H1 (cell line): ENCODE data around the gene HILPDA. TPM values are rescaled to one million over a fixed set of nuclear protein-coding genes. Genes with fewer than 3 reads are reported as not detected.

ENCODE experiments used
- CTCF ChIA-PET: fragments of 300-600 bp; sonication (Branson Sonifier 250); formaldehyde crosslinking; loops from one replicate; lab custom pipeline; 2021; ENCODE audit not compliant: partially characterized antibody; lab: Charles Lee
- POLR2A ChIA-PET: fragments of 300-600 bp; sonication (Branson Sonifier 250); formaldehyde crosslinking; loops from one replicate; lab custom pipeline; 2021; ENCODE audit warnings: inconsistent platforms; ENCODE audit not compliant: partially characterized antibody; lab: Charles Lee
- DNase-seq, 2 experiments: peaks; one replicate each; pipeline versions ENCODE4 v3.0.0 to v3.0.0-alpha.2; 2010 to 2022; ENCODE audit warnings: low spot score in 2 of 2, low read depth in 1 of 2, mixed read lengths in 1 of 2
- FAIRE-seq: peaks from 2 replicates; lab custom pipeline; 2011; peaks lifted over from hg19 to GRCh38; lab: Jason Lieb, UNC
- H2AFZ ChIP-seq: 2 replicates; pipeline ENCODE4 v1.8.1; 2012; ENCODE audit warnings: low read length, inconsistent platforms
- H2AK5ac ChIP-seq: 2 replicates; pipeline ENCODE4 v1.6.1; 2013; ENCODE audit warnings: low read depth, low read length
- H2BK120ac ChIP-seq: replicated peaks from 2 replicates; pipeline ENCODE3; 2013; ENCODE audit warnings: low read depth, low read length, inconsistent platforms
- H2BK12ac ChIP-seq: 2 replicates; pipeline ENCODE4 v1.6.1; 2013; ENCODE audit warnings: low read depth, low read length
- H2BK15ac ChIP-seq: 2 replicates; pipeline ENCODE4 v1.6.1; 2013; ENCODE audit warnings: low read length
- H2BK20ac ChIP-seq: 2 replicates; pipeline ENCODE4 v1.6.1; 2013; ENCODE audit warnings: low read length
- H2BK5ac ChIP-seq: 2 replicates; pipeline ENCODE4 v1.6.1; 2013; ENCODE audit warnings: low read depth, low read length
- H3K14ac ChIP-seq: 2 replicates; pipeline ENCODE4 v1.6.1; 2013; ENCODE audit warnings: inconsistent platforms; ENCODE audit not compliant: insufficient read length
- H3K18ac ChIP-seq: 2 replicates; pipeline ENCODE4 v1.6.1; 2013; ENCODE audit warnings: low read length; ENCODE audit errors: extremely low read depth
- H3K23ac ChIP-seq: 2 replicates; pipeline ENCODE4 v1.6.1; 2013; ENCODE audit warnings: inconsistent platforms; ENCODE audit not compliant: insufficient read length
- H3K23me2 ChIP-seq: 2 replicates; pipeline ENCODE4 v1.6.1; 2013; ENCODE audit warnings: low read depth, low read length
- H3K27ac ChIP-seq: 2 replicates; pipeline ENCODE4 v1.6.1; 2011; ENCODE audit warnings: low read depth, low read length, inconsistent platforms
- H3K27me3 ChIP-seq, 4 experiments: replicated peaks in 1 of 4; 1 replicate in 1 of 4; 2 replicates in 3 of 4; pipeline versions ENCODE4 v1.6.1 to v1.8.1; 2011 to 2013; ENCODE audit warnings: low read length in 3 of 4, mild to moderate bottlenecking in 3 of 4, inconsistent platforms in 2 of 4, mixed read lengths in 2 of 4, moderate library complexity in 1 of 4; ENCODE audit not compliant: control insufficient read depth in 3 of 4, insufficient read depth in 3 of 4; ENCODE audit errors: extremely low read depth in 1 of 4
- H3K36me3 ChIP-seq, 4 experiments: 2 replicates each; pipeline versions ENCODE4 v1.6.1 to v1.8.1; 2011 to 2013; ENCODE audit warnings: mild to moderate bottlenecking in 4 of 4, low read length in 3 of 4, moderate library complexity in 2 of 4, control low read depth in 1 of 4, inconsistent platforms in 1 of 4; ENCODE audit not compliant: insufficient read depth in 4 of 4, control insufficient read depth in 2 of 4
- H3K4ac ChIP-seq: replicated peaks from 2 replicates; pipeline ENCODE3; 2013; ENCODE audit warnings: low read length, low read depth, mixed read lengths, inconsistent platforms; ENCODE audit not compliant: insufficient read length
- H3K4me1 ChIP-seq, 4 experiments: replicated peaks in 1 of 4; 1 replicate in 1 of 4; 2 replicates in 3 of 4; pipeline versions ENCODE4 v1.6.1 to v1.8.1; 2011 to 2013; ENCODE audit warnings: low read length in 3 of 4, inconsistent platforms in 2 of 4, mixed read lengths in 1 of 4; ENCODE audit not compliant: insufficient read depth in 4 of 4, control insufficient read depth in 3 of 4
- H3K4me2 ChIP-seq, 2 experiments: 2 replicates each; pipeline versions ENCODE4 v1.6.1 to v1.8.1; 2011 to 2013; ENCODE audit warnings: low read depth in 2 of 2, low read length in 2 of 2, control low read depth in 1 of 2, inconsistent platforms in 1 of 2, mild to moderate bottlenecking in 1 of 2; ENCODE audit not compliant: insufficient read depth in 1 of 2
- H3K4me3 ChIP-seq, 4 experiments: fragments of 200-600, 300-600 bp in 1 of 4; sonication (generic), shearing (Covaris generic), sonication (Bioruptor Twin) in 1 of 4; 2 replicates each; pipeline versions ENCODE4 v1.5.1 to v1.8.1; 2011 to 2016; ENCODE audit warnings: low read length in 4 of 4, low read depth in 3 of 4, control low read depth in 2 of 4, inconsistent platforms in 2 of 4, mild to moderate bottlenecking in 2 of 4, mixed read lengths in 1 of 4, moderate library complexity in 1 of 4; ENCODE audit not compliant: insufficient read depth in 2 of 4; ENCODE audit errors: extremely low read depth in 1 of 4
- H3K56ac ChIP-seq: replicated peaks from 2 replicates; pipeline ENCODE3; 2013; ENCODE audit warnings: low read depth, mild to moderate bottlenecking, mixed read lengths, low read length, inconsistent platforms; ENCODE audit not compliant: insufficient read length
- H3K79me1 ChIP-seq: 2 replicates; pipeline ENCODE4 v1.6.1; 2013; ENCODE audit warnings: low read depth, low read length, control low read depth
- H3K79me2 ChIP-seq, 2 experiments: 2 replicates each; pipeline versions ENCODE4 v1.6.1 to v1.8.1; 2012 to 2013; ENCODE audit warnings: low read length in 2 of 2, mild to moderate bottlenecking in 2 of 2, inconsistent platforms in 1 of 2; ENCODE audit not compliant: insufficient read depth in 2 of 2, control insufficient read depth in 1 of 2
- H3K9ac ChIP-seq, 4 experiments: replicated peaks in 1 of 4; 1 replicate in 1 of 4; 2 replicates in 3 of 4; pipeline versions ENCODE4 v1.6.1 to v1.8.1; 2011 to 2013; ENCODE audit warnings: low read depth in 3 of 4, low read length in 3 of 4, control low read depth in 2 of 4, mild to moderate bottlenecking in 2 of 4, moderate library complexity in 2 of 4, inconsistent platforms in 1 of 4; ENCODE audit errors: extremely low read depth in 1 of 4
- H3K9me3 ChIP-seq, 2 experiments: 2 replicates each; pipeline versions ENCODE4 v1.6.1 to v1.8.1; 2012 to 2013; ENCODE audit warnings: mild to moderate bottlenecking in 2 of 2, moderate library complexity in 2 of 2, control low read depth in 1 of 2, inconsistent platforms in 1 of 2, low read depth in 1 of 2, low read length in 1 of 2, mixed read lengths in 1 of 2; ENCODE audit not compliant: insufficient read depth in 2 of 2
- H4K20me1 ChIP-seq, 2 experiments: replicated peaks in 1 of 2; 2 replicates each; pipeline versions ENCODE3 to v1.8.1; 2011 to 2013; ENCODE audit warnings: inconsistent platforms in 2 of 2, low read length in 2 of 2, mild to moderate bottlenecking in 1 of 2; ENCODE audit not compliant: insufficient read depth in 2 of 2, control insufficient read depth in 1 of 2
- H4K5ac ChIP-seq: 2 replicates; pipeline ENCODE4 v1.6.1; 2013; ENCODE audit warnings: low read length, low read depth, mixed read lengths, inconsistent platforms; ENCODE audit not compliant: insufficient read length
- H4K8ac ChIP-seq: 2 replicates; pipeline ENCODE4 v1.8.0; 2013; ENCODE audit warnings: mild to moderate bottlenecking, moderate library complexity, low read length, inconsistent platforms; ENCODE audit not compliant: insufficient read depth; ENCODE audit errors: extremely low read depth
- H4K91ac ChIP-seq: replicated peaks from 2 replicates; pipeline ENCODE3; 2013; ENCODE audit warnings: low read length, mixed read lengths, inconsistent platforms; ENCODE audit not compliant: insufficient read length
- WGBS, 2 experiments: shearing (Covaris generic) in 1 of 2; methylation state at CpG; one replicate each; pipeline versions ENCODE4 v1.1.6 to v1.1.7; 2013 to 2015; ENCODE audit warnings: low lambda C conversion rate in 2 of 2, mixed read lengths in 2 of 2, inconsistent platforms in 1 of 2, low coverage in 1 of 2, missing lambda C conversion rate in 1 of 2; ENCODE audit not compliant: insufficient replicate concordance in 2 of 2, insufficient coverage in 1 of 2, insufficient read length in 1 of 2; ENCODE audit errors: extremely low coverage in 1 of 2, missing lambda C conversion rate in 1 of 2; 5-methylcytosine and 5-hydroxymethylcytosine counted together
- polyA plus RNA-seq, 7 experiments: library from polyadenylated mRNA; depleted of rRNA in 3 of 7; stranded (reverse) in 5 of 7; unstranded in 2 of 7; fragments of >200 nt in 5 of 7; fragments of 200-250 nt in 2 of 7; gene quantifications; 1 replicate in 5 of 7; 2 replicates in 1 of 7; 4 replicates in 1 of 7; pipeline versions ENCODE4 v1.2.1 to v1.2.3, GENCODE V29; 2011 to 2013; ENCODE audit warnings: missing spikeins in 2 of 7, mixed read lengths in 2 of 7
- total RNA-seq: library from RNA; stranded (reverse); fragmentation: NEBNext Ultra II Directional; extraction: Animal tissue kit (Norgen Biotek cat#: 25700); gene quantifications from 2 replicates; pipeline ENCODE4 v1.2.1, GENCODE V29; 2021

Gene HILPDA
- total and polyA plus RNA-seq, 2 of the 8 experiments (the other 6 are each of a cell fraction or from before 2014, with no cell fraction given): 35.6 to 80.0 TPM

DNA sequence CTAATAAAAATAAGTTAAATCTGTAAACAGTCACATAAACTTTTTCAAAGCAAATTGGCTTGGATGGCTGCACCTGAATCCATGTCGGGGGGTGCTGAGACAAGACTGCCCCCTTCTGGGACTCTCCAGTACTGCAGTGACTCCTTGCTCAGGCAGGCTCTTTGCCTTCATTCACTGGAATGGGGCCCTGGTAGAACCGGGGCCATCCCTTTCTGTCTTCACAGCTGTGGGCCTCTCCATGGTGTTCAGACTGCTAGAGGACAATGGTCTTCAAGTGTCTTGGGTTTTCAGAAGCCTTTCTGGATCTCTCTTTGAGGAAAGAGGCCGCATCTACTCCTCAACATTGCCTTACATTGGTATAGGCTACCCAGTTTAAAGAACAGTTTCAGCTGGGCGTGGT lies 29.8 kb upstream of the HILPDA start:
- Histone ChIP-seq H3K4me3 (no peak overlapping the region), H2BK120ac (no peak overlapping the region), H2BK15ac (0 out of 2 replicates have a peak overlapping the region, but pooled peaks have one; percentile 46), H2AFZ (no peak overlapping the region), H3K27me3 (no peaks in the 10 kb centered on the region), H3K4ac (no peak overlapping the region), H3K56ac (no peak overlapping the region), H3K79me2 (no peaks in the 10 kb centered on the region), H4K91ac (no peak overlapping the region), H3K27ac (no peak overlapping the region), H3K79me1 (no peaks in the 10 kb centered on the region), H2BK12ac (no peak overlapping the region), H2AK5ac (no peak overlapping the region), H4K8ac (no peak overlapping the region), H3K23me2 (peaks cover 3% of the 10 kb centered on the region; the same call in 1 of the 2 replicates), H3K23ac (no peak overlapping the region), H2BK20ac (no peak overlapping the region), H4K5ac (no peak overlapping the region), H3K18ac (no peak overlapping the region), H3K9me3 (no peaks in the 10 kb centered on the region), H2BK5ac (no peak overlapping the region), H3K4me1 (peaks cover 0 to 3% (median 0%) of the 10 kb centered on the region in 4 experiments; a peak in 1 of 7 replicates), H3K14ac (no peak overlapping the region), H3K36me3 (no peaks in the 10 kb centered on the region), H3K4me2 (no peak overlapping the region), H3K9ac (no peak overlapping the region), H4K20me1 (no peaks in the 10 kb centered on the region)
- POLR2A ChIA-PET: interaction anchor here (0.8 to 3.8 kb wide), 2 partner anchors 30 to 32 kb away, joined by 3 to 13 read pairs; partner anchors contain the start of gene HILPDA
- 51% methylated on average over 4 of the region's 4 CpGs; no CpG with 5 or more reads in 1 of the 2 experiments for WGBS, 2 experiments
- CTCF ChIA-PET: interaction anchor here (0.8 to 25.2 kb wide), 29 partner anchors 8 to 455 kb away, joined by 3 to 477 read pairs (median 8); partner anchors contain the start of genes HILPDA, IMPDH1, METTL2B and RBM28
- DNase-seq (peak in 1 of 2 experiments; percentile 97), FAIRE-seq (no peak)
